Tibial nerve (tissue), 4 donors: ENCODE data around the gene NDUFB10. TPM values are rescaled to one million over a fixed set of nuclear protein-coding genes. Genes with fewer than 3 reads are reported as not detected.

Experiments
- DNase-seq, 2 donors: peaks; one replicate each; pipeline ENCODE4 v3.0.0-alpha.2; 2019; ENCODE audit warnings: low spot score in 2 of 2
- H3K27ac ChIP-seq, 4 donors: fragments of 200-600 bp; sonication (generic) in 3 of 4; one replicate each; pipeline ENCODE4 v1.5.1; 2017 to 2019; ENCODE audit warnings: mild to moderate bottlenecking in 1 of 4
- H3K27me3 ChIP-seq, 2 donors: fragments of 200-600 bp; sonication (generic) in 1 of 2; one replicate each; pipeline versions ENCODE4 v1.5.1 to v1.6.0; 2017 to 2019
- H3K36me3 ChIP-seq, 3 donors: fragments of 200-600 bp; sonication (generic); one replicate each; pipeline ENCODE4 v1.5.1; 2018 to 2019
- H3K4me1 ChIP-seq, 4 donors: fragments of 200-600 bp; sonication (generic) in 3 of 4; one replicate each; pipeline ENCODE4 v1.5.1; 2017 to 2019
- H3K4me3 ChIP-seq, 4 donors: fragments of 200-600 bp; sonication (generic) in 3 of 4; one replicate each; pipeline ENCODE4 v1.5.1; 2017 to 2019; ENCODE audit warnings: mild to moderate bottlenecking in 1 of 4, moderate library complexity in 1 of 4
- H3K9me3 ChIP-seq, 4 donors: fragments of 200-600 bp; sonication (generic) in 3 of 4; one replicate each; pipeline ENCODE4 v1.5.1; 2017 to 2019
- EP300 ChIP-seq, 2 donors: sonication (generic); formaldehyde crosslinking; IDR thresholded peaks; one replicate each; pipeline ENCODE4 v1.6.1; 2017; ENCODE audit warnings: antibody characterized with exemption in 2 of 2, mild to moderate bottlenecking in 1 of 2
- POLR2A ChIP-seq, 2 donors: fragments of 450-650 bp; IDR thresholded peaks; one replicate each; pipeline ENCODE4 v1.6.1; 2017; ENCODE audit warnings: antibody characterized with exemption in 2 of 2, mild to moderate bottlenecking in 2 of 2, moderate library complexity in 2 of 2
- WGBS, 2 donors: methylation state at CpG; one replicate each; pipeline ENCODE4 v1.1.5; 2018; 5-methylcytosine and 5-hydroxymethylcytosine counted together
- total RNA-seq, 4 donors: library from RNA; depleted of rRNA; stranded (reverse); fragments of >200 nt; gene quantifications; one replicate each; pipeline ENCODE4 v1.1.0, GENCODE V29; 2016
- TF ChIP-seq, protein P1 (sequence below), 5 experiments: fragments of 200-600 bp in 3 of 5; fragments of 450-650 bp in 2 of 5; sonication (generic) in 3 of 5; IDR thresholded peaks; one replicate each; pipeline ENCODE4 v1.5.1; 2016 to 2019; ENCODE audit warnings: antibody characterized with exemption in 5 of 5, mild to moderate bottlenecking in 3 of 5, moderate library complexity in 2 of 5

Gene NDUFB10
- total RNA-seq, 4 donors from 2014 or later, result 86.9 to 136 (median 116) TPM

DNA sequence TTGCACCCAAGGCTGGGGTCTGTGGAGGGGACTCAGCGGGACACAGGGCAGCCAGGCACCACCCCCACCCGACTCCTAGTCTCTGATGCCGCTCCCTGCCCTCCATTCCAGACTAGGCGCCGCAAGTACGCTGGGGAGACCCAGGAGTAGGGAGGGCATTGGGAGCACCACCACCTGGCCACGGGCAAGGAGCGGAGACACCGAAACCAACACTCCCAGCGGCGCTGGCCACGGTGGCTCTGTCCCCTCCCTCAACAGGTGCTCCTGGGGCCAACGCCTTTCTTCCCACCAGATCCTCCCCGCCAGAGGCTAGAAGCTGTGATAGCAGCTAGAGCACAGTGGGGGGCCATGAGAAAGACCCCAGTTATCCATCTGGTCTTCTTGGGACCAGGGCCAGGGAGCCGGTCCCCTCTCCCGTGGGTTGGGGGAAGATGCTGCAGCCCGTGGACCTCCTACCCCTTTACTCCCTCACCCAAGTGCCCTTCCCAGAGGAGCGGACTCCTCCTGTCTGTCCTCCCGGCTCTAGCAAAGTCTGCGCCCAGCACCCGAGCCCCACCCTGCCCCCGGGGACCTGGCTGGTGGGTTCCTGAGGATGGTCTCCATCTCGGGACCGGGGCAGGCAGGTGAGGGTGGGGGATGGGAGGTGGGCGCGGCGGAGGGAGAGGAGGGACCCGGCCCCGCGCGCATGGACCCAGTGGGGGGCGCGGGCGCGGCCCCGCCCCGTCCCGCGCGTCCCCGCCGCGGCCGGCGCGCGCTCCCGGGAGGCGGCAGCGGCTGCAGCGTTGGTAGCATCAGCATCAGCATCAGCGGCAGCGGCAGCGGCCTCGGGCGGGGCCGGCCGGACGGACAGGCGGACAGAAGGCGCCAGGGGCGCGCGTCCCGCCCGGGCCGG is 30.1 kb downstream of the NDUFB10 start, which contains the start of gene SYNGR3:
SYNGR3 (plus strand) TSS at position 762 of the 892 bp plus-strand sequence. CDS start 133 bp downstream, outside the sequence.
- H3K4me1 ChIP-seq, result peaks cover 0 to 50% (median 26%) of the 10 kb centered on the region in 4 donors
- H3K36me3 ChIP-seq, result peaks cover 0 to 26% (median 0%) of the 10 kb centered on the region in 3 donors
- H3K9me3 ChIP-seq, result no peaks in the 10 kb centered on the region
- DNase-seq, result no peak
- TF ChIP-seq, protein P1, sequence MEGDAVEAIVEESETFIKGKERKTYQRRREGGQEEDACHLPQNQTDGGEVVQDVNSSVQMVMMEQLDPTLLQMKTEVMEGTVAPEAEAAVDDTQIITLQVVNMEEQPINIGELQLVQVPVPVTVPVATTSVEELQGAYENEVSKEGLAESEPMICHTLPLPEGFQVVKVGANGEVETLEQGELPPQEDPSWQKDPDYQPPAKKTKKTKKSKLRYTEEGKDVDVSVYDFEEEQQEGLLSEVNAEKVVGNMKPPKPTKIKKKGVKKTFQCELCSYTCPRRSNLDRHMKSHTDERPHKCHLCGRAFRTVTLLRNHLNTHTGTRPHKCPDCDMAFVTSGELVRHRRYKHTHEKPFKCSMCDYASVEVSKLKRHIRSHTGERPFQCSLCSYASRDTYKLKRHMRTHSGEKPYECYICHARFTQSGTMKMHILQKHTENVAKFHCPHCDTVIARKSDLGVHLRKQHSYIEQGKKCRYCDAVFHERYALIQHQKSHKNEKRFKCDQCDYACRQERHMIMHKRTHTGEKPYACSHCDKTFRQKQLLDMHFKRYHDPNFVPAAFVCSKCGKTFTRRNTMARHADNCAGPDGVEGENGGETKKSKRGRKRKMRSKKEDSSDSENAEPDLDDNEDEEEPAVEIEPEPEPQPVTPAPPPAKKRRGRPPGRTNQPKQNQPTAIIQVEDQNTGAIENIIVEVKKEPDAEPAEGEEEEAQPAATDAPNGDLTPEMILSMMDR (IDR thresholded peaks at IDR 0.05), result no peak
- TF ChIP-seq POLR2A (IDR thresholded peaks at IDR 0.05), result no peak
- TF ChIP-seq EP300 (IDR thresholded peaks at IDR 0.05), result no peak
- WGBS, 2 donors, result 8 to 9% methylated on average over 13 to 48 of the region's 67 CpGs
- H3K4me3 ChIP-seq, result peak within 1 kb of the TSS in 2 of 4 donors; percentile 22 to 31
- H3K27ac ChIP-seq, result peak within 1 kb of the TSS in 1 of 4 donors; percentile 55
- peaks cover 0 to 47% of the 10 kb centered on the region in 2 donors for H3K27me3 ChIP-seq

DNA sequence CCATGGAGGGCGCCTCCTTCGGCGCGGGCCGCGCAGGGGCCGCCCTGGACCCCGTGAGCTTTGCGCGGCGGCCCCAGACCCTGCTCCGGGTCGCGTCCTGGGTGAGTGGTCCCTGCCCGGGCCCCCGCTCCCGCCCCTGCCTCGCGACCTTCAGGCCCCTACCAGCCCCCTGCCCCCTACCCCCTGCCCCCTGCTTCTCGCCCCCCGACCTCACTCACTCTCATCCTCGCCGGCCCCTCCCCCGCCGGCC is 30.7 kb downstream of the NDUFB10 start:
- 0% methylated on average over 4 of the region's 25 CpGs for WGBS, 2 donors
- H3K27ac ChIP-seq, result no peak overlapping the region
- peak overlapping the region in 1 of 4 donors; percentile 22 for H3K4me3 ChIP-seq

DNA sequence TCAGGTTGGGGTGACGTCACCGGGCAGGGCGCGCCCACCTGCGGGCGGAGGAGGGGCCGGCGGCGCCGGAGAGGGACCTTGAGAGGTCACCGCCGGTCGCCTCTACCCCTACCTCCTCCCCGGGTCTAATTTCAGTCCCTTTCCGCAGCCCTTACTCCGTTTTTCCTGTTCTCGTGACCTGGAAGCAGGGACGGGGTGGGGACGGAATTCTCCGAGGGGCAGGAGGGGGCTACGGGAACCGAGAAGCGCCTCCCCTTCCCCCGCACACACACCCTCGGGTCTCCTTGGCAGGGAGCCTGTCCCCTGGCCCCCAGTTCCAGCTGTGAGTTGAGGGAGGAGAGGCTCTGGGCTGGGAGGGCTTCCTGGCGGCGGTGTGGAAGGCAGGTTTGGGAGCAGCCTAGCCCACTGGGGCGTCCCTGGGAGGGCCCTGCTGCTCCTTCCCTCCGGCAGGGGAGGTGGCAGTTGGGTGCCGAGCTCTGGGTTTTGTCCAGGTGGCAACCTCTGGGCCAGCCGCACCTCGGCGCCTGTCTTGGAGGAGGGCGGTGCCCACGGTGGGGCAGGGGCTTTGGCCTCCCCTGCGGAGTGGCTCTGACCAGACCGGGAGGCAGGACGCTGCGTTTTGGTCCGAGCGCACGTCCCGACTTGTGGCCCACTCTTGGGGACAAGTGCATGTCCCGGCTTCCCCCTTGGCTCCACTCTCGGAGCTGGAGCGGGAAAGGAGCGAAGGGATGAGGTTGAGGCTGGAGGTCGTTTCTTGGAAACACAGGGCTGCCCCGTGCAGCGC is 31.2 kb downstream of the NDUFB10 start:
- H3K4me3 ChIP-seq, result peak overlapping the region in 2 of 4 donors; percentile 22 to 31
- 3 to 7% methylated on average over 32 to 40 of the region's 50 CpGs for WGBS, 2 donors
- H3K27me3 ChIP-seq, result peaks cover 0 to 47% of the 10 kb centered on the region in 2 donors

More for the DNA sequence above, 30.7 kb downstream of the NDUFB10 start:
- no peak for TF ChIP-seq POLR2A (IDR thresholded peaks at IDR 0.05)
- TF ChIP-seq EP300 (IDR thresholded peaks at IDR 0.05), result no peak
- TF ChIP-seq, protein P1 (IDR thresholded peaks at IDR 0.05), result no peak
- Histone ChIP-seq H3K9me3 (no peaks in the 10 kb centered on the region), H3K27me3 (peaks cover 0 to 47% of the 10 kb centered on the region in 2 donors), H3K4me1 (peaks cover 0 to 44% (median 20%) of the 10 kb centered on the region in 4 donors), H3K36me3 (peaks cover 0 to 26% (median 0%) of the 10 kb centered on the region in 3 donors)
- DNase-seq, result no peak

DNA sequence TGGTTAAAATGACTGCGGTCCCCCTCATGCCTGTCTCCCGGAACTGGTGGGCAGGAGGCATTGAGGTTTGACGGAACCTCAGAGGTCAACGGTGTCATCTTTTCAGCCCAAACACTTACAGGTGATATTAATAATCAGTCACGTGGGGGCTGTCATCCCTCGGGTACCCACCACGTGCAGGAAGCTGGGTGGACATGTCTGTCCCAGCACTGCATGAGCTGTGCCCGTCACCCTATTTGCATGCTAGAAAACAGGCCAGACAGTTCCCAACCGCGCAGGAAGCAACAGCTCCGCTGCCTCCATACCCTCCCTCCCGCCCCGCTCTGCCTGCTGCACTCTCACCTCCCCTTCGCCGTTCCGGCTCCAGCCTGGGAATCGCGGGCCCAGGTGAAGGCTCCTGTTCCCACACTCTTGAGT is 31.8 kb downstream of the NDUFB10 start:
- H3K9me3 ChIP-seq, result no peaks in the 10 kb centered on the region
- peaks cover 0 to 47% of the 10 kb centered on the region in 2 donors for H3K27me3 ChIP-seq
- H3K4me3 ChIP-seq, result peak overlapping the region in 2 of 4 donors; percentile 31 to 44
- peaks cover 0 to 36% (median 16%) of the 10 kb centered on the region in 4 donors for H3K4me1 ChIP-seq
- H3K27ac ChIP-seq, result peak overlapping the region in 1 of 4 donors; percentile 60
- TF ChIP-seq POLR2A (IDR thresholded peaks at IDR 0.05) (no peak), EP300 (IDR thresholded peaks at IDR 0.05) (no peak)
- TF ChIP-seq, protein P1 (IDR thresholded peaks at IDR 0.05), result no peak
- 6 to 9% methylated on average over 12 to 14 of the region's 18 CpGs for WGBS, 2 donors
- H3K36me3 ChIP-seq, result peaks cover 0 to 19% (median 0%) of the 10 kb centered on the region in 3 donors
- DNase-seq, result no peak

More for the DNA sequence above, 31.2 kb downstream of the NDUFB10 start:
- no peak for TF ChIP-seq POLR2A (IDR thresholded peaks at IDR 0.05)
- no peak for TF ChIP-seq EP300 (IDR thresholded peaks at IDR 0.05)
- TF ChIP-seq, protein P1 (IDR thresholded peaks at IDR 0.05), result no peak
- no peak for DNase-seq
- Histone ChIP-seq H3K9me3 (no peaks in the 10 kb centered on the region), H3K27ac (peak overlapping the region in 1 of 4 donors; percentile 55), H3K36me3 (peaks cover 0 to 22% (median 0%) of the 10 kb centered on the region in 3 donors), H3K4me1 (peaks cover 0 to 39% (median 16%) of the 10 kb centered on the region in 4 donors)
